DMS114 treated with DMSO at 0.1 percent for 48 hours (cell line): ENCODE data around the gene CAST.

Experiments used
- DNase-seq: peaks from one replicate; lab custom pipeline; 2025; ENCODE audit not compliant: unreplicated experiment; lab: John Stamatoyannopoulos, UW

The CAST gene

DNA sequence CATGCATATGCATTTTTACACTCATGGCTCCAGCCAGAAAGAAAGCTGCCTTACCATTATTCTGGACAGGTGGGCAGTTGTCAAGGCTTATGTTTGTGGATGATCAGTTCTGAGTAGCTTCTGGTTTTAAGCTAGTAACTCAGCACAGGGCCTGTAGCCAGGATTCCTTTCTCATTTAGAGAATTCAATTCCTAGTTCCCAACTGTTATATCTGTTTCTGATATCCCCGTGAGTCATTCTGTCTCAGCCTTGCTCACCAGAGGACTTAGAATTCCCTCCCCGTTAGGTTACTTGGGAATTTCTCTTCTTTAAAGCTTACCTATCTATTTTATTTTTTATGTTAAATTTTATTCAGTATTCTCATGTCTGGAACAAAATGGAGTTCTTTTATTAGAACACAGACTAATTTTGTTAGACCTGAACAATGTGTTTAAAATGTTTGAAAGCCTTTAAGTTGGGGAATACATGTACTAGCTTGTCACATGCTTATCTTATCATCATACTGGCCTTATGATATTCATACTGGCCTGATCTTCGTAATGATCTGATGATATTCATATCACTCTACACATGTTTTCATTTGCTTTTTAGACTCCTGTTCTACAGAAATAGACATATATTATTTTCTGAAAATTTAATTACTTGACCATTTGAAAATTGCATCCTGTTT, 47.1 kb downstream of the CAST start:
- no peak for DNase-seq

DNA sequence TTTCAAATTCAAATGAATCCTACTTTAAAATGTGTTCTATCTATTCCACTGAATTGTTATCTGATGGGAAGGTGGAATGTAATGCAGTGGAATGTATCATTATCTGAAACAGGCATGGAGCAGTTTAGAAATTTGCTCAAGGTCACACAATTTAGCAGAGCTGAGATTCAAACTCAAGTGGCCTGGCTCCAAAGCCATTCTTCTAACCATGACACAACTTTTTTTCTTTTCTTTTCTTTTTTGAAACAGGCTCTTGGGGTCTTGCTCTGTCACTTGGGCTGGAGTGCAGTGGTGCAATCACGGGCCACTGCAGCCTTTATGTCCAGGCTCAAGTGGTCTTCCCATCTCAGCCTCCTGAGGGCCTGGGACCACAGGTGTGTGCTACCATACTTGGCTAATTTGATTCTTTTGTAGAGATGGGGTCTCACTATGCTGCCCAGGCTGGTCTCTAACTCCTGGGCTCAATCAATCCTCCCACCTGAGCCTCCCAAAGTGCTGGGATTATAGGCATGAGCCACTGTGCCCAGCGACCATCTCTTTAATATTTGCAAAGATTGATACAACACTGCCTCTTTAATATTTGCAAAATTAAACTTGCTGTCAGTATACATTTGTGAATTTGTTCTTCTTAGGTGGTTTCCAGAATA, 50.0 kb downstream of the CAST start:
- no peak for DNase-seq

DNA sequence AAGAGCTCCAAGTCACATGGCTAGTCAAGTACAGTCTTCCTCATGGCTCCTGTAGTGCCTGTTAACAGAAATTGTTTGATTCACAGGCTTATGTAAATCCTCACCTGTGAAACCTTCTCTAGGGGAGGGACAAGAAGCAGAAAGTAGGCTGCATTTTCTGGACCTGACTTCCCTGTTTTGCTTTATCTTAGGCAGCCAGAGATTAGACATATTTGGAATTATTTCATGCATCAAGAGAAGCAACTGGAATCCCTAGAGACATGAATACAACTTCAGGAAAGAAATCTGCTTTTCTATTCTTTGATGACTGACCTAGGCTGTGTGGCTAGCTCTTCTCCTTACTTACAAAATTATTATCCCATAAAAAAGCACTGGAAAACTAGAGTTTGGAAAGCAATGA, 52.3 kb downstream of the CAST start:
- no peak for DNase-seq

GRCh38 chr5:96714951-96715451, 52.8 kb downstream of the CAST start:
- no peak for DNase-seq

GRCh38 chr5:96716007-96716406, 53.8 kb downstream of the CAST start:
- no peak for DNase-seq

DNA sequence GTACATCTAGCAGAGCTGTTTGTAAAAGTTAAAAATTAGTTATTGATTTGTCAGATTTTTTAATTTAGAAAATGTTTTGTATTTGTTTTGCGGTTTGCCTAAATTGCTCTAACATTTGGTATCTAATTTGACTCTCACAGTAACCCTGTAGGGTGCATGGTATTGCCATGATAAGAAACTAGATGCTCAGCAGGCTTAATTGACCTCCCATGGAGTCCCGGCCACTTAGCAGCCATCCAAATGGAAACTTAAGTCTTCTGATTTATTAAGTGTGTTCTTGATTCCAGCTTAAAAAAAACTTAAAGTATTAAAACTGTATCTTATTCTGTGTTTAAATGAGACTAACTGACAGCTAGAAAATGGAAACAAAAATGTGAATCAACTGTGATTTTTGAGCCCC, 54.5 kb downstream of the CAST start:
- DNase-seq = no peak

DNA sequence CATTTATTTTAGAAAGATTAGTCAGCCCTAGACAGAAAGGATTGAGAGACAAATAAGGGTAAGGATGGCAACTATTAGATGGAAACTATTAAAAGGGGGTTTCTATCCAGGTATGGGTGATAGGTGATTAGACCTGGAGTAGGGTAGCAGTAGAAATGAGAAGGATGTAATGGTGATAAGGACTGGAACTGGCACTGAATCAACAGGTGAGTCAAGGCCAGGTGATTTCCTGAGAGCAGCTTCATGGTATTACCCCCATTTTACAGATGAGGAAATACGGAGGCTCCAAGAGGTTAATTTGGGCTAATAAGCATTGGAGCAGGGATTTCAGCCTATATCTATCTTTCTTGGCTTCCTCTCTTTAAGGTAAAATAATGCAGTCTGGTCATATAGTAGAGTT, 55.7 kb downstream of the CAST start:
- DNase-seq = no peak

- no peak for DNase-seq
Observed at GRCh38 chr5:96718635-96719077, 56.5 kb downstream of the CAST start.

- DNase-seq = no peak
Observed at GRCh38 chr5:96720408-96720807, 58.2 kb downstream of the CAST start.

- DNase-seq = no peak
Observed at GRCh38 chr5:96721351-96721977, 59.3 kb downstream of the CAST start.

- no peak for DNase-seq
Observed at GRCh38 chr5:96725257-96725656, 63.1 kb downstream of the CAST start.

- DNase-seq = no peak
Observed at GRCh38 chr5:96726802-96727201, 64.6 kb downstream of the CAST start.

GRCh38 chr5:96729156-96729555, 67.0 kb downstream of the CAST start:
- DNase-seq = no peak

- no peak for DNase-seq
Observed at GRCh38 chr5:96730586-96730985, 68.4 kb downstream of the CAST start.

GRCh38 chr5:96733771-96734500, 71.8 kb downstream of the CAST start:
- DNase-seq = no peak

DNA sequence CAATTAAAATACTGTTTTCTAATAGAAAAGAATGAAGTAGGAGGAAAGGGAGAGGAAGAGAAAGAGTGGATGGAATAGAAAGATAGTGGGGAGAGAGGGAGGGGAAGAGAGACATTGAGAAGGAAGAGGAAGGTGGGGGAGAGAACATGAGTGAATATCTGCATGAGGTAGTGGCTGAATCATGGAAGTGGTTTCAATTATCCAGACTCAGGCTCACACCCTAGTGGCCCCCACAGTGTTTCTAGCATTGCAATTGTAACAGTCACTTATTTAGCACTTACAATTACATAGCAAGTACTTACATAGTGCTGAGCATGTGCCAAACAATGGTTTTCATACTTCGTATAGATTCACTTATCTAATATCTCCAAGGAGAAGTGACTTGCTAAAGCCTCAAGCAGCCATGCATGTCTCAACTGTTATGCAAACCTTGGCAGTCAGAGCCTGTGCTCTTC, 72.7 kb downstream of the CAST start:
- no peak for DNase-seq

DNA sequence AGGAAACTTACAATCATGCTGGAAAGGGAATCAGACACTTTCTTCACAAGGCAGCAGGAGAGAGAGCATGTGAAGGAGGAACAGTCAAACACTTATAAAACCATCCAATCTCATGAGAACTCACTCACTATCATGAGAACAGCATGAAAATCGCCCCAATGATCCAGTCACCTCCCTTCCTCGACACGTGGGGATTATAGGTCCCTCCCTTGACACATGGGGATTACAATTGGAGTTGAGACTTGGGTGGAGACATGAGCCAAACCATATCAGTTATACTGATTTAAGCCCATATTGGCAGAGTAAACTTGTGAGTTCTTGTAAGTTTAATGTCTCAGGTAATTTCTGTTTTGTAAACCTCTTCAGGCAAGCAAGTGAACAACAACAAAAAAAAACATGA, 74.8 kb downstream of the CAST start:
- no peak for DNase-seq

DNA sequence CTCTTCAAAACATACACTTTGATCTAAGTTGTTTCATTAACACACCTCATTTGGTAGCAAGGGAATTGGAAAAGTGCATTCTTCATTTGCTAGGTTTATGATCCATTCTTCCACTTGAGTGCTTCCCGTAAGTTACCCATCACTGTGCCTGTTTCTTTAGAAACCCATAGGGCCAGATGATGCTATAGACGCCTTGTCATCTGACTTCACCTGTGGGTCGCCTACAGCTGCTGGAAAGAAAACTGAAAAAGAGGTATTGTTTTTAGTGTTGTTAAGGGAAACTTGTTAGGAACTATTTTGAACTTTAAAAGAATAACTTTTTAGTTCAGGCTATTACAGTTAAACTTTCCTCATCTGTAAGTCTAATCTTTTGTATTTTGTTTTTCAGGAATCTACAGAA, 78.9 kb downstream of the CAST start:
- DNase-seq = no peak

GRCh38 chr5:96741891-96742309, 79.7 kb downstream of the CAST start:
- no peak for DNase-seq

DNA sequence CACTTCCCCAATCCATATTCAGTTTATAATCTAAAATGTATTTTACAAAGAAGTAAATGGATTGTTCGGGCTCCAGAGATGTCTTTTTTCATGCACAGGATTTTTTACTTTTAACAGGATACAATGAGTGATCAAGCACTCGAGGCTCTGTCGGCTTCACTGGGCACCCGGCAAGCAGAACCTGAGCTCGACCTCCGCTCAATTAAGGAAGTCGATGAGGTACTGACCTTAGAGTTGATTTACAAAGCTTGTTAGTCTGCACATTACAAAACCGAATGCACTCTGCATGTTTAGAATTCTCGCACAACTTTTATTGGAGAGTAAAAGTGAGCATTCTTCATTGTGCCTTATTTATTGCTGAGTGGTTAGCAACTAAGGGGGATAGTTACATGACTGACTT, 80.4 kb downstream of the CAST start:
- DNase-seq = no peak

DNA sequence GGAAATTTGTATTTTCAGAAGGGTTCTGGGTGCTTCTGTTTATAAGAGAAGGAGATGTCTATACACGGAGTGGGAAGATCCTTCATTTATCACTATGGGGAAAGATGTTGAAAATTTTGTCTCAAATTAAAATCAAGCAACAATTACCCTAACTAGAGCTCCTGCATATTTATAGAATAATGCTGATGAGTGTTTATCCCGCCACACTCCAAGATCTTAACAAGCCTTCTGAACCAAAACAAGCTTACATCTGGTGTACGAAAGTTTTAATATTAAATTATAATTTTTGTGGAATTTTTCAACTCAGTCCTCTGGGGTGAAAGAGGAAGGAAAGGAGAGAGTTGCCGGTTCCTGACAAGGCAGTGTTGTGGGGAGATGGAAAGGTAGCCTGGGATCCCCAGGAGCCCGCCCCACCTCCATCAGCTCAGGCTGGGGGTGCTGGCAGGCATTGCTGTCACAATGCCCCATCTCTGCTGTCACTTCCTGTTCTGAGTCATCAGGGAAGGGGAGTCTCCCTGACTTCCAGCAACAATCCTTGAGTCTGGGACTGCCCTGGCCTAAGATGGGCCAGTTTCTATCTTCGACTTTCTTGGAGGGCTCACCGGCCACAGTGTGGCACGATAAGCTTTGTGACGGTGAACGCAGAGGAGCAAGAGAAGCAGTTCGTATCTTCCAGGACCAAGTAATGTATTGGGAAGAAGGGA, 81.0 kb downstream of the CAST start:
- no peak for DNase-seq
